GM18951 (cell line): Measurements from ENCODE around the gene ZNF684.

Experiments used
- POLR2A ChIP-seq: IDR thresholded peaks from 4 replicates; pipeline ENCODE4 v1.6.1; 2011; ENCODE audit warnings: mild to moderate bottlenecking; ENCODE audit not compliant: insufficient read length, insufficient read depth; ENCODE audit errors: extremely low read depth
- in situ Hi-C: fragments of 300-500 bp; cut with MboI; formaldehyde crosslinking; loops from one replicate; pipeline ENCODE4 v1.12.0; 2022; ENCODE audit warnings: low sequenced_read_pairs, mixed read lengths, inconsistent platforms; ENCODE audit not compliant: unreplicated experiment

The ZNF684 gene

DNA sequence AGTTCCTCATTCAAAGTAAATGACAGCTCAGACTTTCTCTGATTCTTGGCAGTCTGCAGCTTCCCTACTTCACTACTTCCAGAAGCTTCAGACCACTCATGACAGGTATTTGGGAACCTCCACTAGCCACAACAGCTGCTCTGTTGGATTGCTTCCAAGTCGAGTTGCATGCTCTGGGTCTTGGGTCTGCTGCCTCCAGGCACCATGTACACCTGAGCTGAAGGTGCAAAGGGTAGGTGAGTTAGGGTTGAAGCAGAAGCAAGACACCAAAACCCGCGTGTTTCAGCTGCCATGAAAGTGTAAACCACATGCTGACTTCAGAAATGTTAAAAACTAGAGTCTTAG lies 62.7 kb downstream of the ZNF684 start:
- TF ChIP-seq POLR2A: no peak
- in situ Hi-C loops: no loop called here

- in situ Hi-C loops: no loop called here
- TF ChIP-seq POLR2A: no peak
Observed at GRCh38 chr1:40595623-40596022, 64.2 kb downstream of the ZNF684 start.
